GM23338 (cell line): ENCODE data around the gene ALDH5A1. TPM values are rescaled to one million over a fixed set of nuclear protein-coding genes. Genes with fewer than 3 reads are reported as not detected.

Experiments used
- ATAC-seq: fragments of 200-7000 bp; cut with Tn5 transposase; 3 replicates; pipeline ENCODE4 v1.9.1; 2020
- DNase-seq: peaks from one replicate; pipeline ENCODE4 v3.0.0-alpha.2; 2015; ENCODE audit warnings: low spot score
- H2AFZ ChIP-seq: fragments of 200-600 bp; sonication (generic); 2 replicates; pipeline ENCODE4 v1.8.0; 2016; ENCODE audit warnings: antibody characterized with exemption, mild to moderate bottlenecking, moderate library complexity
- H3F3A ChIP-seq: fragments of 200-600 bp; sonication (generic); replicated peaks from 2 replicates; pipeline ENCODE4 v1.8.0; 2017; ENCODE audit warnings: antibody characterized with exemption, mixed run types, low read depth
- H3K27ac ChIP-seq: fragments of 200-600 bp; sonication (generic); 2 replicates; pipeline ENCODE4 v1.6.1; 2016; ENCODE audit warnings: low read depth
- H3K27me3 ChIP-seq: fragments of 200-600 bp; sonication (generic); 2 replicates; pipeline ENCODE4 v1.8.0; 2016; ENCODE audit warnings: mild to moderate bottlenecking, mixed run types, moderate library complexity; ENCODE audit not compliant: insufficient read depth
- H3K36me3 ChIP-seq: fragments of 200-600 bp; sonication (generic); 2 replicates; pipeline ENCODE4 v1.8.0; 2016; ENCODE audit warnings: mild to moderate bottlenecking; ENCODE audit not compliant: insufficient read depth
- H3K4me1 ChIP-seq: fragments of 200-600 bp; sonication (generic); 2 replicates; pipeline ENCODE4 v1.8.0; 2016; ENCODE audit warnings: mild to moderate bottlenecking, moderate library complexity; ENCODE audit not compliant: insufficient read depth
- H3K4me2 ChIP-seq: fragments of 200-600 bp; sonication (generic); 2 replicates; pipeline ENCODE4 v1.7.1; 2017; ENCODE audit warnings: mixed run types
- H3K4me3 ChIP-seq: fragments of 200-600 bp; sonication (generic); 2 replicates; pipeline ENCODE4 v1.6.1; 2016; ENCODE audit warnings: mixed run types
- H3K79me2 ChIP-seq: fragments of 200-600 bp; sonication (generic); replicated peaks from 2 replicates; pipeline ENCODE4 v1.8.0; 2017; ENCODE audit warnings: mild to moderate bottlenecking; ENCODE audit not compliant: insufficient read depth
- H3K9me2 ChIP-seq: fragments of 200-600 bp; sonication (generic); 2 replicates; pipeline ENCODE4 v1.8.0; 2017; ENCODE audit not compliant: insufficient read depth
- H4K20me1 ChIP-seq: fragments of 200-600 bp; sonication (generic); replicated peaks from 2 replicates; pipeline ENCODE4 v1.8.0; 2017; ENCODE audit warnings: mild to moderate bottlenecking; ENCODE audit not compliant: insufficient read depth
- H3K27ac Mint-ChIP-seq: 2 replicates; pipeline ENCODE4 v1.8.0; 2020; ENCODE audit warnings: inconsistent platforms, mild to moderate bottlenecking, moderate library complexity, mixed read lengths
- H3K27me3 Mint-ChIP-seq: 3 replicates; pipeline ENCODE4 v1.8.0; 2022; ENCODE audit warnings: low read depth, mild to moderate bottlenecking, moderate library complexity, mixed read lengths, inconsistent platforms; ENCODE audit not compliant: insufficient read depth, poor library complexity
- H3K36me3 Mint-ChIP-seq: 3 replicates; pipeline ENCODE4 v1.8.0; 2021; ENCODE audit warnings: low read depth, mild to moderate bottlenecking, inconsistent platforms, moderate library complexity, mixed read lengths
- H3K4me1 Mint-ChIP-seq: 3 replicates; pipeline ENCODE4 v1.8.0; 2020; ENCODE audit warnings: mild to moderate bottlenecking, inconsistent platforms, mixed read lengths
- H3K4me3 Mint-ChIP-seq: 3 replicates; pipeline ENCODE4 v1.8.0; 2021; ENCODE audit warnings: moderate library complexity, mild to moderate bottlenecking, inconsistent platforms, mixed read lengths
- H3K9me3 Mint-ChIP-seq: 3 replicates; pipeline ENCODE4 v1.8.0; 2020; ENCODE audit warnings: moderate library complexity, mild to moderate bottlenecking, inconsistent platforms, mixed read lengths
- CREB1 ChIP-seq: fragments of 250-450 bp; sonication (Bioruptor Pico); IDR thresholded peaks from 2 replicates; pipeline ENCODE4 v1.5.0; 2020; ENCODE audit warnings: low read depth, mild to moderate bottlenecking, moderate library complexity
- CTCF ChIP-seq, 2 experiments: fragments of 200-600 bp in 1 of 2; sonication (generic) in 1 of 2; conservative IDR thresholded peaks; 2 replicates each; pipeline versions ENCODE4 v1.5.1 to v1.6.1; 2016 to 2017; ENCODE audit warnings: antibody characterized with exemption in 2 of 2, low read depth in 2 of 2, mild to moderate bottlenecking in 2 of 2, moderate library complexity in 1 of 2
- ETS1 ChIP-seq: IDR thresholded peaks from 2 replicates; pipeline ENCODE4 v1.6.1; 2016; ENCODE audit warnings: antibody characterized with exemption
- EZH2 ChIP-seq: fragments of 200-600 bp; sonication (generic); IDR thresholded peaks from one replicate; pipeline ENCODE4 v1.8.0; 2017; ENCODE audit warnings: antibody characterized with exemption, mild to moderate bottlenecking, low read depth; ENCODE audit not compliant: unreplicated experiment
- EZH2phosphoT487 ChIP-seq: fragments of 200-600 bp; sonication (generic); IDR thresholded peaks from one replicate; pipeline ENCODE4 v1.8.1; 2018; ENCODE audit warnings: antibody characterized with exemption; ENCODE audit not compliant: unreplicated experiment
- JUNB ChIP-seq: IDR thresholded peaks from one replicate; pipeline ENCODE4 v1.6.1; 2016; ENCODE audit warnings: antibody characterized with exemption; ENCODE audit not compliant: unreplicated experiment
- NANOG ChIP-seq: IDR thresholded peaks from 2 replicates; pipeline ENCODE4 v1.6.1; 2016; ENCODE audit warnings: antibody characterized with exemption, borderline replicate concordance
- POLR2AphosphoS5 ChIP-seq: IDR thresholded peaks from 2 replicates; pipeline ENCODE4 v1.6.1; 2016; ENCODE audit warnings: antibody characterized with exemption, low read depth
- REST ChIP-seq: IDR thresholded peaks from one replicate; pipeline ENCODE4 v1.6.1; 2018; ENCODE audit warnings: antibody characterized with exemption; ENCODE audit not compliant: unreplicated experiment
- ZNF114 ChIP-seq: fragments of 250-450 bp; sonication (Bioruptor Pico); IDR thresholded peaks from 2 replicates; pipeline ENCODE4 v1.5.0; 2020; ENCODE audit warnings: mild to moderate bottlenecking, moderate library complexity
- ZNF331 ChIP-seq: fragments of 250-450 bp; sonication (Bioruptor Pico); IDR thresholded peaks from 2 replicates; pipeline ENCODE4 v1.5.0; 2020; ENCODE audit warnings: low read depth, mild to moderate bottlenecking, moderate library complexity
- polyA plus RNA-seq: library from polyadenylated mRNA; unstranded; fragments of >200 nt; fragmentation: Nextera tagmentation; extraction: Ambion mirVana; gene quantifications from 2 replicates; pipeline ENCODE4 v1.2.1, GENCODE V29; 2016
- total RNA-seq: library from RNA; depleted of rRNA; stranded (reverse); fragments of >200 nt; shearing (Covaris generic); gene quantifications from 2 replicates; pipeline ENCODE4 v1.2.3, GENCODE V29; 2014
- TF ChIP-seq, protein P1 (sequence below): fragments of 250-450 bp; sonication (Bioruptor Pico); IDR thresholded peaks from 2 replicates; pipeline ENCODE4 v1.5.0; 2020; ENCODE audit warnings: mild to moderate bottlenecking, moderate library complexity

ALDH5A1 gene
- total and polyA plus RNA-seq, 2 experiments from 2014 or later, result 3.1 to 5.2 TPM

GRCh38 chr6:24476631-24477030 is 18.1 kb upstream of the ALDH5A1 start:
- no peak overlapping the region for H2AFZ ChIP-seq
- H3K79me2 ChIP-seq, result no peaks in the 10 kb centered on the region
- no peak overlapping the region for H3K4me2 ChIP-seq
- H3K4me3 Mint-ChIP-seq, result no peak overlapping the region
- no peak overlapping the region for H3K27ac ChIP-seq
- H3F3A ChIP-seq, result no peaks in the 10 kb centered on the region
- no peak overlapping the region for H3K4me3 ChIP-seq
- no peaks in the 10 kb centered on the region for H3K4me1 ChIP-seq
- H3K36me3 Mint-ChIP-seq, result peaks cover 27% of the 10 kb centered on the region
- H3K9me3 Mint-ChIP-seq, result peaks cover 11% of the 10 kb centered on the region
- H3K27me3 Mint-ChIP-seq, result peaks cover 4% of the 10 kb centered on the region
- H3K36me3 ChIP-seq, result peaks cover 6% of the 10 kb centered on the region; the same call in 1 of the 2 replicates
- H3K9me2 ChIP-seq, result no peaks in the 10 kb centered on the region
- no peak for DNase-seq
- no peaks in the 10 kb centered on the region for H3K4me1 Mint-ChIP-seq
- H3K27ac Mint-ChIP-seq, result no peak overlapping the region
- H3K27me3 ChIP-seq, result no peaks in the 10 kb centered on the region
- no peak for ATAC-seq
- no peak for TF ChIP-seq POLR2AphosphoS5
- TF ChIP-seq EZH2phosphoT487, result no peak
- TF ChIP-seq, protein P1, sequence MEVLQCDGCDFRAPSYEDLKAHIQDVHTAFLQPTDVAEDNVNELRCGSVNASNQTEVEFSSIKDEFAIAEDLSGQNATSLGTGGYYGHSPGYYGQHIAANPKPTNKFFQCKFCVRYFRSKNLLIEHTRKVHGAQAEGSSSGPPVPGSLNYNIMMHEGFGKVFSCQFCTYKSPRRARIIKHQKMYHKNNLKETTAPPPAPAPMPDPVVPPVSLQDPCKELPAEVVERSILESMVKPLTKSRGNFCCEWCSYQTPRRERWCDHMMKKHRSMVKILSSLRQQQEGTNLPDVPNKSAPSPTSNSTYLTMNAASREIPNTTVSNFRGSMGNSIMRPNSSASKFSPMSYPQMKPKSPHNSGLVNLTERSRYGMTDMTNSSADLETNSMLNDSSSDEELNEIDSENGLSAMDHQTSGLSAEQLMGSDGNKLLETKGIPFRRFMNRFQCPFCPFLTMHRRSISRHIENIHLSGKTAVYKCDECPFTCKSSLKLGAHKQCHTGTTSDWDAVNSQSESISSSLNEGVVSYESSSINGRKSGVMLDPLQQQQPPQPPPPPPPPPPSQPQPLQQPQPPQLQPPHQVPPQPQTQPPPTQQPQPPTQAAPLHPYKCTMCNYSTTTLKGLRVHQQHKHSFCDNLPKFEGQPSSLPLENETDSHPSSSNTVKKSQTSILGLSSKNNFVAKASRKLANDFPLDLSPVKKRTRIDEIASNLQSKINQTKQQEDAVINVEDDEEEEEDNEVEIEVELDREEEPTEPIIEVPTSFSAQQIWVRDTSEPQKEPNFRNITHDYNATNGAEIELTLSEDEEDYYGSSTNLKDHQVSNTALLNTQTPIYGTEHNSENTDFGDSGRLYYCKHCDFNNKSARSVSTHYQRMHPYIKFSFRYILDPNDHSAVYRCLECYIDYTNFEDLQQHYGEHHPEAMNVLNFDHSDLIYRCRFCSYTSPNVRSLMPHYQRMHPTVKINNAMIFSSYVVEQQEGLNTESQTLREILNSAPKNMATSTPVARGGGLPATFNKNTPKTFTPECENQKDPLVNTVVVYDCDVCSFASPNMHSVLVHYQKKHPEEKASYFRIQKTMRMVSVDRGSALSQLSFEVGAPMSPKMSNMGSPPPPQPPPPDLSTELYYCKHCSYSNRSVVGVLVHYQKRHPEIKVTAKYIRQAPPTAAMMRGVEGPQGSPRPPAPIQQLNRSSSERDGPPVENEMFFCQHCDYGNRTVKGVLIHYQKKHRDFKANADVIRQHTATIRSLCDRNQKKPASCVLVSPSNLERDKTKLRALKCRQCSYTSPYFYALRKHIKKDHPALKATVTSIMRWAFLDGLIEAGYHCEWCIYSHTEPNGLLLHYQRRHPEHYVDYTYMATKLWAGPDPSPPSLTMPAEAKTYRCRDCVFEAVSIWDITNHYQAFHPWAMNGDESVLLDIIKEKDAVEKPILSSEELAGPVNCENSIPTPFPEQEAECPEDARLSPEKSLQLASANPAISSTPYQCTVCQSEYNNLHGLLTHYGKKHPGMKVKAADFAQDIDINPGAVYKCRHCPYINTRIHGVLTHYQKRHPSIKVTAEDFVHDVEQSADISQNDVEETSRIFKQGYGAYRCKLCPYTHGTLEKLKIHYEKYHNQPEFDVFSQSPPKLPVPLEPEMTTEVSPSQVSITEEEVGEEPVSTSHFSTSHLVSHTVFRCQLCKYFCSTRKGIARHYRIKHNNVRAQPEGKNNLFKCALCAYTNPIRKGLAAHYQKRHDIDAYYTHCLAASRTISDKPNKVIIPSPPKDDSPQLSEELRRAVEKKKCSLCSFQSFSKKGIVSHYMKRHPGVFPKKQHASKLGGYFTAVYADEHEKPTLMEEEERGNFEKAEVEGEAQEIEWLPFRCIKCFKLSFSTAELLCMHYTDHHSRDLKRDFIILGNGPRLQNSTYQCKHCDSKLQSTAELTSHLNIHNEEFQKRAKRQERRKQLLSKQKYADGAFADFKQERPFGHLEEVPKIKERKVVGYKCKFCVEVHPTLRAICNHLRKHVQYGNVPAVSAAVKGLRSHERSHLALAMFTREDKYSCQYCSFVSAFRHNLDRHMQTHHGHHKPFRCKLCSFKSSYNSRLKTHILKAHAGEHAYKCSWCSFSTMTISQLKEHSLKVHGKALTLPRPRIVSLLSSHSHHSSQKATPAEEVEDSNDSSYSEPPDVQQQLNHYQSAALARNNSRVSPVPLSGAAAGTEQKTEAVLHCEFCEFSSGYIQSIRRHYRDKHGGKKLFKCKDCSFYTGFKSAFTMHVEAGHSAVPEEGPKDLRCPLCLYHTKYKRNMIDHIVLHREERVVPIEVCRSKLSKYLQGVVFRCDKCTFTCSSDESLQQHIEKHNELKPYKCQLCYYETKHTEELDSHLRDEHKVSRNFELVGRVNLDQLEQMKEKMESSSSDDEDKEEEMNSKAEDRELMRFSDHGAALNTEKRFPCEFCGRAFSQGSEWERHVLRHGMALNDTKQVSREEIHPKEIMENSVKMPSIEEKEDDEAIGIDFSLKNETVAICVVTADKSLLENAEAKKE (CRISPR knock-in tag), result no peak
- no peak for TF ChIP-seq ZNF114 (CRISPR knock-in tag)
- TF ChIP-seq JUNB, result no peak
- TF ChIP-seq ZNF331, result no peak
- TF ChIP-seq CREB1 (CRISPR knock-in tag), result no peak
- TF ChIP-seq EZH2, result no peak
- TF ChIP-seq ETS1, result no peak
- TF ChIP-seq NANOG, result no peak
- TF ChIP-seq CTCF (conservative IDR thresholded peaks at IDR 0.05; ENCODE audit: low read depth in 2 of 2), result no peak
- no peak for TF ChIP-seq REST
- no peaks in the 10 kb centered on the region for H4K20me1 ChIP-seq
